A549 (cell line): ENCODE results near the gene GARS1. TPM values are rescaled to one million over a fixed set of nuclear protein-coding genes. Genes with fewer than 3 reads are reported as not detected.

Experiments
- ATAC-seq, 2 experiments: fragments of 200-7000 bp in 1 of 2; fragments of >200 bp in 1 of 2; cut with Nextera tagmentation in 1 of 2; cut with Tn5 transposase in 1 of 2; 3 replicates each; pipeline versions ENCODE4 v1.8.0 to v1.9.1; 2018 to 2020; ENCODE audit warnings: mild to moderate bottlenecking in 1 of 2, moderate library complexity in 1 of 2
- CTCF ChIA-PET: fragments of 300-600 bp; sonication (Branson Sonifier 250); formaldehyde crosslinking; extraction: SDS; loops from one replicate; lab custom pipeline; 2021; ENCODE audit warnings: antibody characterized with exemption, inconsistent platforms; lab: Yijun Ruan, JAX
- POLR2A ChIA-PET: fragments of 350-600 bp; formaldehyde crosslinking; extraction: SDS; loops from one replicate; lab custom pipeline; 2021; ENCODE audit warnings: antibody characterized with exemption, inconsistent platforms; lab: Yijun Ruan, JAX
- DNase-seq, 2 experiments: peaks; one replicate each; pipeline versions ENCODE4 v3.0.0 to v3.0.0-alpha.2; 2011 to 2016; ENCODE audit warnings: low read depth in 1 of 2, low spot score in 1 of 2
- FAIRE-seq: peaks from 2 replicates; lab custom pipeline; 2011; peaks lifted over from hg19 to GRCh38; lab: Jason Lieb, UNC
- H3K27ac ChIP-seq, 2 experiments: fragments of >200 bp; sonication (Bioruptor Twin); formaldehyde crosslinking; 3 replicates each; pipeline ENCODE4 v1.5.1; 2016 to 2017
- H3K4me1 ChIP-seq: fragments of >200 bp; sonication (Bioruptor Twin); formaldehyde crosslinking; 3 replicates; pipeline ENCODE4 v1.6.1; 2016
- H3K4me2 ChIP-seq: fragments of >200 bp; sonication (Bioruptor Twin); formaldehyde crosslinking; 3 replicates; pipeline ENCODE4 v1.6.1; 2016
- H3K4me3 ChIP-seq: fragments of >200 bp; sonication (Bioruptor Twin); formaldehyde crosslinking; 3 replicates; pipeline ENCODE4 v1.5.1; 2016
- H3K9me3 ChIP-seq: fragments of >200 bp; sonication (Bioruptor Twin); formaldehyde crosslinking; 3 replicates; pipeline ENCODE4 v1.6.1; 2016
- CBX8 ChIP-seq: fragments of 200-600 bp; sonication (generic); IDR thresholded peaks from 2 replicates; pipeline ENCODE4 v1.6.1; 2016
- CHD2 ChIP-seq: fragments of 150-350 bp; IDR thresholded peaks from 2 replicates; pipeline ENCODE4 v1.6.1; 2014; ENCODE audit warnings: low read length; ENCODE audit not compliant: partially characterized antibody
- CHD4 ChIP-seq: fragments of 200-600 bp; sonication (generic); IDR thresholded peaks from 2 replicates; pipeline ENCODE4 v1.6.1; 2016; ENCODE audit warnings: antibody characterized with exemption, mild to moderate bottlenecking, borderline replicate concordance
- HDAC2 ChIP-seq: fragments of 200-600 bp; sonication (generic); IDR thresholded peaks from 2 replicates; pipeline ENCODE4 v1.6.1; 2016
- MAX ChIP-seq: IDR thresholded peaks from 2 replicates; pipeline ENCODE4 v1.6.1; 2012
- NPAS2 ChIP-seq: fragments of 250-450 bp; sonication (Bioruptor Pico); IDR thresholded peaks from 2 replicates; pipeline ENCODE4 v1.8.0; 2022; ENCODE audit warnings: mild to moderate bottlenecking, moderate library complexity, borderline replicate concordance
- NR3C1 ChIP-seq: fragments of >200 bp; sonication (Bioruptor Twin); formaldehyde crosslinking; IDR thresholded peaks from 3 replicates; pipeline ENCODE4 v1.6.1; 2017
- PHF8 ChIP-seq: fragments of 200-600 bp; sonication (generic); IDR thresholded peaks from 2 replicates; pipeline ENCODE4 v1.6.1; 2016; ENCODE audit warnings: low read depth, mild to moderate bottlenecking, antibody characterized with exemption, moderate library complexity, borderline replicate concordance
- RFX5 ChIP-seq: fragments of 450-650 bp; IDR thresholded peaks from 2 replicates; pipeline ENCODE4 v1.7.1; 2014; ENCODE audit warnings: antibody characterized with exemption, mild to moderate bottlenecking, moderate library complexity
- TP53 ChIP-seq: fragments of 250-450 bp; sonication (Bioruptor Pico); IDR thresholded peaks from 2 replicates; pipeline ENCODE4 v1.5.0; 2021; ENCODE audit warnings: mild to moderate bottlenecking, moderate library complexity
- ZFP36 ChIP-seq: fragments of 450-650 bp; IDR thresholded peaks from 2 replicates; pipeline ENCODE4 v1.6.1; 2014; ENCODE audit warnings: borderline replicate concordance; ENCODE audit not compliant: partially characterized antibody
- WGBS: methylation state at CpG from one replicate; pipeline ENCODE4 v1.1.6; 2017; ENCODE audit errors: missing lambda C conversion rate; 5-methylcytosine and 5-hydroxymethylcytosine counted together
- polyA plus RNA-seq, 4 experiments: library from polyadenylated mRNA; depleted of rRNA in 3 of 4; stranded (reverse); fragments of >200 nt; fragmentation: RNase III in 1 of 4; extraction: RNeasy Plus Mini Kit Qiagen cat#74134 plus additional on column Dnase treatment in 1 of 4; gene quantifications; 2 replicates in 3 of 4; 3 replicates in 1 of 4; pipeline ENCODE4 v1.2.3, GENCODE V29; 2011 to 2017
- TF ChIP-seq, protein P1 (sequence below): fragments of >200 bp; sonication (Bioruptor Twin); formaldehyde crosslinking; IDR thresholded peaks from 3 replicates; pipeline ENCODE4 v1.5.1; 2016
- TF ChIP-seq, protein P2 (sequence below): fragments of >200 bp; sonication (Bioruptor Twin); formaldehyde crosslinking; IDR thresholded peaks from 3 replicates; pipeline ENCODE4 v1.6.1; 2016

The GARS1 gene
- polyA plus RNA-seq, 2 of the 4 experiments (the other 2 are of a cell fraction): 134 to 608 TPM

DNA sequence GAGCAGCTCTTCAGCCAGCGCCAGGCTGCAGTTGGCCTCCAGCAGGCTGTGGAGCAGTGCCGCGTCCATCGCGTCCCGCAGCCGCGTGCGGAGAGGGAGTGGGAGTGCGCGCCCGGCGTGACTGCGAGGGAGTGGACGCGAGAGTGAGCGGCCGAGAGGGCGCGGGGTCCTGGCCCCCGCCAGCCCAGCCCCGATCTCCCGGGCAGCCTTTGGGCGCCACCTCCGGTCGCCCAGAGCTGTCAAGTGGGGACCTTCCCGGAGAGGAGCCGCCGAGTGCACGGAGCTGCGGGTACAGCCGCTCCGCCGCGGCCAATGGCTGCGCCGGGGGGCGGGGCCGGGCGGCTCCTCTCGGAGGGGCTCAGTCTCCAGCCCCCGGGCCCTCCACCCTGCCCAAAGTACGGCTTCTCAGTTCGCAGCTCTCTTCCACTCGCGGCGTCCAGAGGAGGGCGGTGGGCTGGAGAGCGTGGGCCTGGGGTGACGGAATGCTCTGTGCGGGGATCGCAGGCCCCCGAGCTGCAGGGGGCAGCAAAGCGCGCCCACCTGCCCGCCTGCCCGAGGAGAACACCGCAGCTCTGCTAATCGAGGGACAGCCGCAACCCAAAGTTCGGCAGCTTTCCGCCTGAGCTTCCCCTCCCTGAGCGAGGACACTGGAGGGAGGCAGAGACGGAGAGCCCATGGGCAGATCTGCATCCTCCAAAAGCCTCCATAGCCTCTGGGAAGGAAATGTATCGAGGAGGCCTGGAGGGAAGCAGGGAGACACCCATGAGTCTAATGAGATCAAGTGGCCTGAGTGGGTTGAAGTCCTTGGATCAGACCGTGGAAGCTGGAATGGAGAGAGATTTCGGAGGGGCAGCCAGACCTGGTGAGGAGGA is 87.8 kb downstream of the GARS1 start, which contains the start of gene CRHR2:
Gene CRHR2, minus strand, starts transcription at position 245 of the 872 bp plus-strand sequence. Its CDS starts 176 bp downstream, at position 69.
- no peak for FAIRE-seq
- 35% methylated on average over 19 of the region's 67 CpGs for WGBS
- CTCF ChIA-PET: interaction anchor here (0.6 to 3.6 kb wide), 12 partner anchors 9 to 70 kb away, joined by 3 to 19 read pairs (median 3); partner anchors contain the start of gene INMT
- peak within 1 kb of the TSS; percentile 100 for H3K4me2 ChIP-seq
- H3K4me3 ChIP-seq: peak within 1 kb of the TSS; percentile 55
- no peak for TF ChIP-seq NR3C1
- TF ChIP-seq, protein P1, sequence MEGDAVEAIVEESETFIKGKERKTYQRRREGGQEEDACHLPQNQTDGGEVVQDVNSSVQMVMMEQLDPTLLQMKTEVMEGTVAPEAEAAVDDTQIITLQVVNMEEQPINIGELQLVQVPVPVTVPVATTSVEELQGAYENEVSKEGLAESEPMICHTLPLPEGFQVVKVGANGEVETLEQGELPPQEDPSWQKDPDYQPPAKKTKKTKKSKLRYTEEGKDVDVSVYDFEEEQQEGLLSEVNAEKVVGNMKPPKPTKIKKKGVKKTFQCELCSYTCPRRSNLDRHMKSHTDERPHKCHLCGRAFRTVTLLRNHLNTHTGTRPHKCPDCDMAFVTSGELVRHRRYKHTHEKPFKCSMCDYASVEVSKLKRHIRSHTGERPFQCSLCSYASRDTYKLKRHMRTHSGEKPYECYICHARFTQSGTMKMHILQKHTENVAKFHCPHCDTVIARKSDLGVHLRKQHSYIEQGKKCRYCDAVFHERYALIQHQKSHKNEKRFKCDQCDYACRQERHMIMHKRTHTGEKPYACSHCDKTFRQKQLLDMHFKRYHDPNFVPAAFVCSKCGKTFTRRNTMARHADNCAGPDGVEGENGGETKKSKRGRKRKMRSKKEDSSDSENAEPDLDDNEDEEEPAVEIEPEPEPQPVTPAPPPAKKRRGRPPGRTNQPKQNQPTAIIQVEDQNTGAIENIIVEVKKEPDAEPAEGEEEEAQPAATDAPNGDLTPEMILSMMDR: 0 out of 3 replicates have a peak, but pooled peaks have one; percentile 8
- no peak for TF ChIP-seq ZFP36
- TF ChIP-seq CBX8: no peak
- TF ChIP-seq HDAC2: no peak
- no peak for TF ChIP-seq CHD2
- TF ChIP-seq MAX: peak; percentile 29; the same call in 1 of the 2 replicates
- TF ChIP-seq RFX5: no peak
- TF ChIP-seq CHD4: no peak
- TF ChIP-seq NPAS2 (CRISPR knock-in tag): no peak
- peak in 1 of 2 experiments; percentile 20 for DNase-seq
- peaks cover 12% of the 10 kb centered on the region; the same call in 2 of the 3 replicates for H3K4me1 ChIP-seq
- H3K27ac ChIP-seq: peak within 1 kb of the TSS in 1 of 2 experiments; percentile 14; a peak in 2 of 6 replicates
- POLR2A ChIA-PET: no interaction called here
- ATAC-seq: peak; percentile 52 to 83
- no peaks in the 10 kb centered on the region for H3K9me3 ChIP-seq

GRCh38 chr7:30683306-30683705 is 88.6 kb downstream of the GARS1 start:
- ChIA-PET CTCF (interaction anchor here (1.2 to 3.6 kb wide), 7 partner anchors 8 to 56 kb away, joined by 3 to 19 read pairs (median 4); no protein-coding TSS in a partner anchor), POLR2A (no interaction called here)
- H3K9me3 ChIP-seq: no peaks in the 10 kb centered on the region
- no peak overlapping the region for H3K4me2 ChIP-seq
- 15% methylated on average over 5 of the region's 5 CpGs for WGBS
- no peak for DNase-seq
- no peak overlapping the region for H3K4me3 ChIP-seq
- peaks cover 12% of the 10 kb centered on the region; the same call in 2 of the 3 replicates for H3K4me1 ChIP-seq
- FAIRE-seq: no peak
- TF ChIP-seq PHF8 (no peak), TP53 (CRISPR knock-in tag) (no peak)
- TF ChIP-seq, protein P2, sequence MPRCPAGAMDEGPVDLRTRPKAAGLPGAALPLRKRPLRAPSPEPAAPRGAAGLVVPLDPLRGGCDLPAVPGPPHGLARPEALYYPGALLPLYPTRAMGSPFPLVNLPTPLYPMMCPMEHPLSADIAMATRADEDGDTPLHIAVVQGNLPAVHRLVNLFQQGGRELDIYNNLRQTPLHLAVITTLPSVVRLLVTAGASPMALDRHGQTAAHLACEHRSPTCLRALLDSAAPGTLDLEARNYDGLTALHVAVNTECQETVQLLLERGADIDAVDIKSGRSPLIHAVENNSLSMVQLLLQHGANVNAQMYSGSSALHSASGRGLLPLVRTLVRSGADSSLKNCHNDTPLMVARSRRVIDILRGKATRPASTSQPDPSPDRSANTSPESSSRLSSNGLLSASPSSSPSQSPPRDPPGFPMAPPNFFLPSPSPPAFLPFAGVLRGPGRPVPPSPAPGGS: no peak
- no peak overlapping the region for H3K27ac ChIP-seq
- no peak for ATAC-seq

Other genes starting within 250 kb of the GARS1 start
- 6.5 and 6.6 TPM in 2 replicates for gene NOD1, start 116.1 kb upstream of the GARS1 start, polyA plus RNA-seq (2011; rRNA removed)
- 4.1 to 5.1 TPM (median 4.8 TPM) in 3 replicates for gene NOD1, start 116.1 kb upstream of the GARS1 start, polyA plus RNA-seq (2017; fragmentation: RNase III; extraction: RNeasy Plus Mini Kit Qiagen cat#74134 plus additional on column Dnase treatment)
- 39.9 and 69.7 TPM in 2 replicates for gene GGCT, start 90.0 kb upstream of the GARS1 start, polyA plus RNA-seq (2011; rRNA removed)
- gene GGCT, start 90.0 kb upstream of the GARS1 start, polyA plus RNA-seq (2017; fragmentation: RNase III; extraction: RNeasy Plus Mini Kit Qiagen cat#74134 plus additional on column Dnase treatment): 77.5 to 84.2 TPM (median 79.6 TPM) in 3 replicates
- gene CRHR2, start 87.6 kb downstream of the GARS1 start, polyA plus RNA-seq (2011; rRNA removed): not detected in 2 replicates
- gene CRHR2, start 87.6 kb downstream of the GARS1 start, polyA plus RNA-seq (2017; fragmentation: RNase III; extraction: RNeasy Plus Mini Kit Qiagen cat#74134 plus additional on column Dnase treatment): not detected in 3 replicates
- not detected in 2 replicates for gene INMT, start 157.3 kb downstream of the GARS1 start, polyA plus RNA-seq (2011; rRNA removed)
- gene INMT, start 157.3 kb downstream of the GARS1 start, polyA plus RNA-seq (2017; fragmentation: RNase III; extraction: RNeasy Plus Mini Kit Qiagen cat#74134 plus additional on column Dnase treatment): 0.03 TPM in 1 of 3 replicates, not detected in the others
- gene MINDY4, start 176.5 kb downstream of the GARS1 start, polyA plus RNA-seq (2011; rRNA removed): 1.8 and 2.9 TPM in 2 replicates
- 3.6 TPM in 3 replicates for gene MINDY4, start 176.5 kb downstream of the GARS1 start, polyA plus RNA-seq (2017; fragmentation: RNase III; extraction: RNeasy Plus Mini Kit Qiagen cat#74134 plus additional on column Dnase treatment)